Esophagus muscularis mucosa (tissue), 4 donors: Measurements from ENCODE around the gene ZRSR2. TPM values are rescaled to one million over a fixed set of nuclear protein-coding genes. Genes with fewer than 3 reads are reported as not detected.

Source experiments
- DNase-seq: peaks from one replicate; pipeline ENCODE4 v3.0.0-alpha.2; 2017; ENCODE audit errors: extremely low spot score
- H3K27ac ChIP-seq, 4 donors: fragments of 200-600 bp; sonication (generic); replicated peaks in 1 of 4; 1 replicate in 3 of 4; 2 replicates in 1 of 4; pipeline ENCODE4 v1.5.1; 2016 to 2019; ENCODE audit warnings: mild to moderate bottlenecking in 1 of 4
- H3K27me3 ChIP-seq, 4 donors: fragments of 200-600 bp; sonication (generic); one replicate each; pipeline versions ENCODE4 v1.5.1 to v1.6.0; 2016 to 2019
- H3K36me3 ChIP-seq, 4 donors: fragments of 200-600 bp; sonication (generic); one replicate each; pipeline ENCODE4 v1.5.1; 2016 to 2019
- H3K4me1 ChIP-seq, 4 donors: fragments of 200-600 bp; sonication (generic); one replicate each; pipeline ENCODE4 v1.5.1; 2016 to 2019
- H3K4me3 ChIP-seq, 4 donors: fragments of 200-600 bp; sonication (generic); 1 replicate in 2 of 4; 2 replicates in 2 of 4; pipeline ENCODE4 v1.5.1; 2016 to 2019; ENCODE audit warnings: mild to moderate bottlenecking in 4 of 4, moderate library complexity in 1 of 4
- H3K9me3 ChIP-seq, 4 donors: fragments of 200-600 bp; sonication (generic); 1 replicate in 3 of 4; 2 replicates in 1 of 4; pipeline ENCODE4 v1.5.1; 2016 to 2019
- EP300 ChIP-seq: sonication (generic); formaldehyde crosslinking; IDR thresholded peaks from one replicate; pipeline ENCODE4 v1.6.1; 2017; ENCODE audit warnings: antibody characterized with exemption
- POLR2A ChIP-seq: fragments of 450-650 bp; IDR thresholded peaks from one replicate; pipeline ENCODE4 v1.6.1; 2017; ENCODE audit warnings: antibody characterized with exemption, moderate library complexity, mild to moderate bottlenecking, low read depth
- POLR2AphosphoS5 ChIP-seq, 2 donors: sonication (generic); formaldehyde crosslinking; IDR thresholded peaks; one replicate each; pipeline ENCODE4 v1.6.1; 2017; ENCODE audit warnings: antibody characterized with exemption in 2 of 2
- WGBS: methylation state at CpG from one replicate; pipeline ENCODE4 v1.1.5; 2018; 5-methylcytosine and 5-hydroxymethylcytosine counted together
- intact Hi-C: fragments of 100-400 bp; cut with DNase I; formaldehyde crosslinking; loops from one replicate; pipeline ENCODE4 v1.15.1; 2023
- total RNA-seq, 4 donors: library from RNA; depleted of rRNA; stranded (reverse); fragments of >200 nt; gene quantifications; one replicate each; pipeline versions ENCODE4 v1.1.0 to v1.2.1, GENCODE V29; 2016
- TF ChIP-seq, protein P1 (sequence below), 3 experiments: fragments of 200-600 bp in 2 of 3; fragments of 450-650 bp in 1 of 3; sonication (generic) in 2 of 3; IDR thresholded peaks; one replicate each; pipeline ENCODE4 v1.5.1; 2017 to 2019; ENCODE audit warnings: antibody characterized with exemption in 3 of 3, mild to moderate bottlenecking in 2 of 3, moderate library complexity in 1 of 3

The ZRSR2 gene
- total RNA-seq, 4 donors from 2014 or later: 7.0 to 12.4 (median 9.0) TPM

DNA sequence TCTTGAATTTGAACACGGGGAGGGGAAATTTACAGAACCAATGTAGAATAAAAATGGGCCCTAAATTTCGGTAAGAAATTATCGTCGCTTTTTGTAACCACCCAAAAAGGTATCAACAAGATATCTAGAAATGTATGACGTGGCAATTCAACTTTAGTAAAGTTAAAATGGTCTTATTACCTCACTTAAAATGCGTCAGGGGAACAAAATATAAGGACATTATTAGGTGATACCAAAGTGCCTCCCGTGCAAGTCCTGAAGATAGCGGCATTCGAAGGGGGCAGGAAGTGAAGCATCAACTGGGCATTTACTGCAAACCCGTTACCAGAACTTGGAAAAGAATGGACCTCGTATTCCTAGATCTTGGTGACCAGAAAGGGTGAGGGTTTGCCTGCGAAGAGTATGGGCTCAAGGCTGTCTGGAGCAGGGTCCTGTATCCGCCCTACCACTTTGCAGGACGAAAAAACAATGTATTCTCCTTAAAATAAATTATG is 63.3 kb downstream of the ZRSR2 start:
- intact Hi-C loops: loop anchor here (5.0 to 10.0 kb wide), 4 partner anchors 61 to 1021 kb away; partner anchors contain the start of genes CTPS2, RBBP7, SYAP1 and ZRSR2
- H3K4me1 ChIP-seq: peaks cover 12 to 54% (median 38%) of the 10 kb centered on the region in 4 donors
- WGBS: 9% methylated on average over 14 of the region's 14 CpGs
- peak overlapping the region; percentile 75 to 93 (median 80) for H3K4me3 ChIP-seq
- no peaks in the 10 kb centered on the region for H3K27me3 ChIP-seq
- no peaks in the 10 kb centered on the region for H3K9me3 ChIP-seq
- H3K27ac ChIP-seq: peak overlapping the region; percentile 88 to 96 (median 95)
- no peak for DNase-seq
- H3K36me3 ChIP-seq: peaks cover 0 to 4% (median 0%) of the 10 kb centered on the region in 4 donors
- TF ChIP-seq, protein P1, sequence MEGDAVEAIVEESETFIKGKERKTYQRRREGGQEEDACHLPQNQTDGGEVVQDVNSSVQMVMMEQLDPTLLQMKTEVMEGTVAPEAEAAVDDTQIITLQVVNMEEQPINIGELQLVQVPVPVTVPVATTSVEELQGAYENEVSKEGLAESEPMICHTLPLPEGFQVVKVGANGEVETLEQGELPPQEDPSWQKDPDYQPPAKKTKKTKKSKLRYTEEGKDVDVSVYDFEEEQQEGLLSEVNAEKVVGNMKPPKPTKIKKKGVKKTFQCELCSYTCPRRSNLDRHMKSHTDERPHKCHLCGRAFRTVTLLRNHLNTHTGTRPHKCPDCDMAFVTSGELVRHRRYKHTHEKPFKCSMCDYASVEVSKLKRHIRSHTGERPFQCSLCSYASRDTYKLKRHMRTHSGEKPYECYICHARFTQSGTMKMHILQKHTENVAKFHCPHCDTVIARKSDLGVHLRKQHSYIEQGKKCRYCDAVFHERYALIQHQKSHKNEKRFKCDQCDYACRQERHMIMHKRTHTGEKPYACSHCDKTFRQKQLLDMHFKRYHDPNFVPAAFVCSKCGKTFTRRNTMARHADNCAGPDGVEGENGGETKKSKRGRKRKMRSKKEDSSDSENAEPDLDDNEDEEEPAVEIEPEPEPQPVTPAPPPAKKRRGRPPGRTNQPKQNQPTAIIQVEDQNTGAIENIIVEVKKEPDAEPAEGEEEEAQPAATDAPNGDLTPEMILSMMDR (IDR thresholded peaks at IDR 0.05): no peak
- TF ChIP-seq POLR2AphosphoS5 (IDR thresholded peaks at IDR 0.05): no peak
- TF ChIP-seq EP300: no peak

DNA sequence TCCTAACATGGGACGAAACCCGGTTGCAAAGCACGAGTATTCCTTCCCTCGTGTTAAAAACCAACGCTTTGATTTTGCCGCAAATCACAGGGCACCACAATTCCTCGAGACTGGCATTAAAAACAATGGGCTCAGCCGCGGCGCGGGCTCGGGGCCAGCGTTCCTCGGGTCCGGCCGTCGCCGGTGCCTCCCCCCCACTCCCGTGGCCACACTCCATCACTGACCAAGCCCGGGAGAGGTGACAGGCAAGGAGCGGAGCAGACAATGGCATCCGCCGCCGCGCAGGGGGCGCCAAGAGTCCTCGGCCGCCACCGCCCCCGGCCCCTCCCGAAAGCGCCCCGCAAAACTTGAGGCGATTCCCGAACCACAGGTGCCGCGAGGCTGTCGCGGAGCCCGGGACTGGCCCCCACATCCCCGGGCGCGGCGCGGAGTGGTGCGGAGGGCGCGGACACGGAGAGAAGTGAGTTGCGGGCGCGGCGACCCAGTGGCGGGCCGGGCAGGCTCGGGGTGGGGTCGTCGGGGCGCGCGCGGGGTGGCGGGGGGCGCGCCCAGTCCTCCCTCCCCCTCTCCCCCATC is 63.9 kb downstream of the ZRSR2 start:
- H3K36me3 ChIP-seq: peaks cover 0 to 4% (median 0%) of the 10 kb centered on the region in 4 donors
- peaks cover 12 to 49% (median 34%) of the 10 kb centered on the region in 4 donors for H3K4me1 ChIP-seq
- peak overlapping the region; percentile 75 to 93 (median 80) for H3K4me3 ChIP-seq
- no peaks in the 10 kb centered on the region for H3K9me3 ChIP-seq
- DNase-seq: no peak
- peak overlapping the region; percentile 88 to 96 (median 95) for H3K27ac ChIP-seq
- intact Hi-C loops: loop anchor here (5.0 to 10.0 kb wide), 4 partner anchors 62 to 1021 kb away; partner anchors contain the start of genes CTPS2, RBBP7, SYAP1 and ZRSR2
- H3K27me3 ChIP-seq: no peaks in the 10 kb centered on the region
- TF ChIP-seq POLR2A (no peak), EP300 (no peak), POLR2AphosphoS5 (IDR thresholded peaks at IDR 0.05) (no peak)
- TF ChIP-seq, protein P1 (IDR thresholded peaks at IDR 0.05): peak in 2 of 3 experiments; percentile 26 to 29
- under 1% methylated on average over 23 of the region's 65 CpGs for WGBS

DNA sequence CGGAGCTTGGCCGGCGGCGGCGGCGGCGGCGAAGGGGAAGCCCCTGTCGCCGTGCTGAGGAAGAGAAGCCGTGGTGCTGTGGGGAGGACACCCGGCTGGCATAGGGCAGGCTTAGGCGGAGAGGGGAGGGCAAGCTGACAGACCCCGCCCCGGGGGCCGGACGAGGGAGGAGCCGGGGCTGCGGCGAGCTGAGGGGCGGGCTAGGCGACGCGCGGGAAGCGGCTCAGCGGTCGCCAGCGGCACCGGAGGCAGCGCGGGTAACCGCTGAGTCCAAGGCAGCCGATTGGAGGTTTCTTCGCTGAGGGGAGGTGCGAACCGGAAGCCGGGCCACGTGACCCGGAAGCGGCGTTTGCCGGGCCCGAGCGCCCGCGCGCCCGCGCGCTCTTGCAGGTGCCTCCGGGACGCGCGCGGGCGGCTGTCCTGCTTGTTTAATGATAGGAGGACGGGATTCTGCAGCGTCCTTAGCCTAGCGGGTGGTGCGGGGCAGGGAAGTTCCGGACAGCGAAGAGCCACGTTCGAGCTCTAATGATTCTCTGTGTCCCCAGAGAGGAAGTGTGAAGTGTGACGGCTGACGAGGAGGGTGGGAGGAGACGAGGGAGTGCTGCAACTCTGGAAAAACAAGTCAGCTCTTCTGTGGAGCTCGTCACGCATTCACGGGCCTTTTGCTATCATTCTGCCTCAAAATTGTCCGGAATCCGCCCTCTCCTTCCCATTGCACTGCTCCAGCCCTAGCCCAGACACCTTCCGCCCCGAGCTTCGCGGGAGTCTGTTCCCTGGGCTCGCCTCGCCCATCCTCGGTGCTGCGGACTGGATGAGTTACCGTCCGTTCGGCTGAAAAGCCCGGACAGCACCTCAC is 64.7 kb downstream of the ZRSR2 start, which contains the start of gene AP1S2:
AP1S2 (minus strand) TSS at position 102 of the 856 bp plus-strand sequence. CDS start 2,289 bp downstream, outside the sequence.
- Histone ChIP-seq H3K4me3 (peak within 1 kb of the TSS; percentile 75 to 93 (median 80)), H3K4me1 (peaks cover 12 to 41% (median 28%) of the 10 kb centered on the region in 4 donors), H3K27me3 (no peaks in the 10 kb centered on the region), H3K27ac (peak within 1 kb of the TSS; percentile 88 to 96 (median 95)), H3K9me3 (no peaks in the 10 kb centered on the region), H3K36me3 (peaks cover 0 to 4% (median 0%) of the 10 kb centered on the region in 4 donors)
- intact Hi-C loops: loop anchor here (5.0 to 10.0 kb wide), 4 partner anchors 63 to 1020 kb away; partner anchors contain the start of genes CTPS2, RBBP7, SYAP1 and ZRSR2
- DNase-seq: peak; percentile 94
- WGBS: 0% methylated on average over 21 of the region's 85 CpGs
- TF ChIP-seq EP300: no peak
- TF ChIP-seq, protein P1 (IDR thresholded peaks at IDR 0.05): no peak
- TF ChIP-seq POLR2A: peak; percentile 55
- TF ChIP-seq POLR2AphosphoS5 (IDR thresholded peaks at IDR 0.05): peak; percentile 84 to 86

DNA sequence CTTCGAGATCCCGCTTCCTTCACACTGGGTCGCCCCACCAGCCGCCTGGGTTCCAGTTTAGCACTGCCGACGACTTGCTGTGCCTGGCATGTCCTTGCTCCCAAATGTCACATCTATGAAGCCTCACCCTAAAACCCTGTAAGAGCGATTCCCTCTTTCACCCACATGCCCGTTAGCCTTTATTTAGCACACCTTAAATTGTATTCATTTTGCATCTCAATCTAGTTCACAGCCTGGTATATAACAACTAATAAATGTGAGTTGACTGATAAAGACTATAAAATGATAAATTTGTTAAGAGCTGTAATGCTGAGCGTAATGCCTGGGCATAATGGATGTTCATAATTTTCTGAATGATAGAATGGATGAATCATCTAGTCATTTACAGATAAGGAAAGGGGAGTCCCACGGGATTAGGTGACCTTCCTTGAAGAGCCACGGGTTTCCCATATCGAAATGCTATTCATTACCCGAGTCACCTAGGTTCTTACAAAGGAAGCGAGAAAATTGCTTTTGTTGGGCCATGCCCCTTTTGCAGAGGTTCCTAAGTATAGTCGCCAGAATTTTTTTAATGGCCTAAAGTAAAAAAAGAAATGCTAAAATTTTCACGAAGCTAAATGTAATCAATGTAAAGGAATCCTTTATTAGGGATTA is 65.4 kb downstream of the ZRSR2 start:
- Histone ChIP-seq H3K9me3 (no peaks in the 10 kb centered on the region), H3K27me3 (no peaks in the 10 kb centered on the region), H3K4me1 (peaks cover 12 to 33% (median 22%) of the 10 kb centered on the region in 4 donors), H3K36me3 (peaks cover 0 to 4% (median 0%) of the 10 kb centered on the region in 4 donors), H3K4me3 (peak overlapping the region; percentile 75 to 93 (median 80)), H3K27ac (peak overlapping the region; percentile 88 to 96 (median 95))
- WGBS: 24% methylated on average over 11 of the region's 16 CpGs
- intact Hi-C loops: loop anchor here (10.0 kb wide), 3 partner anchors 171 to 1019 kb away; partner anchors contain the start of genes CTPS2, RBBP7 and SYAP1
- TF ChIP-seq POLR2AphosphoS5 (IDR thresholded peaks at IDR 0.05) (no peak), POLR2A (no peak), EP300 (no peak)
- TF ChIP-seq, protein P1 (IDR thresholded peaks at IDR 0.05): no peak
- DNase-seq: no peak
